ENCODE data around the gene STAP2.

GRCh38 chr19:4357095-4357797 is 18.6 kb upstream of the STAP2 start:
- TF ChIP-seq TARDBP (IDR thresholded peaks at IDR 0.05) (no peak), ARNT (IDR thresholded peaks at IDR 0.05) (no peak), HDGF (IDR thresholded peaks at IDR 0.05; ENCODE audit: borderline replicate concordance) (no peak), BHLHE40 (IDR thresholded peaks at IDR 0.05; ENCODE audit: borderline replicate concordance) (no peak), ZNF384 (IDR thresholded peaks at IDR 0.05) (no peak), FOXM1 (IDR thresholded peaks at IDR 0.05; ENCODE audit: borderline replicate concordance) (no peak), SP1 (IDR thresholded peaks at IDR 0.05) (no peak), FOXK2 (IDR thresholded peaks at IDR 0.05) (no peak), ELF4 (IDR thresholded peaks at IDR 0.05) (no peak), SUZ12 (IDR thresholded peaks at IDR 0.05) (no peak), FOXA1 (IDR thresholded peaks at IDR 0.05) (no peak), NFRKB (IDR thresholded peaks at IDR 0.05) (no peak)

Data from HEK293T (cell line).